ENCODE measurements around the gene ZMYND19. TPM values are rescaled to one million over a fixed set of nuclear protein-coding genes. Genes with fewer than 3 reads are reported as not detected.
"Not testable (repeated sequence)": the region's sequence is repeated elsewhere in the genome, so short reads cannot be mapped to it uniquely, and the experiment has no call there.

ZMYND19 gene
- total and polyA plus RNA-seq, 11 donors = 6.8 to 20.5 (median 10.2) TPM

DNA sequence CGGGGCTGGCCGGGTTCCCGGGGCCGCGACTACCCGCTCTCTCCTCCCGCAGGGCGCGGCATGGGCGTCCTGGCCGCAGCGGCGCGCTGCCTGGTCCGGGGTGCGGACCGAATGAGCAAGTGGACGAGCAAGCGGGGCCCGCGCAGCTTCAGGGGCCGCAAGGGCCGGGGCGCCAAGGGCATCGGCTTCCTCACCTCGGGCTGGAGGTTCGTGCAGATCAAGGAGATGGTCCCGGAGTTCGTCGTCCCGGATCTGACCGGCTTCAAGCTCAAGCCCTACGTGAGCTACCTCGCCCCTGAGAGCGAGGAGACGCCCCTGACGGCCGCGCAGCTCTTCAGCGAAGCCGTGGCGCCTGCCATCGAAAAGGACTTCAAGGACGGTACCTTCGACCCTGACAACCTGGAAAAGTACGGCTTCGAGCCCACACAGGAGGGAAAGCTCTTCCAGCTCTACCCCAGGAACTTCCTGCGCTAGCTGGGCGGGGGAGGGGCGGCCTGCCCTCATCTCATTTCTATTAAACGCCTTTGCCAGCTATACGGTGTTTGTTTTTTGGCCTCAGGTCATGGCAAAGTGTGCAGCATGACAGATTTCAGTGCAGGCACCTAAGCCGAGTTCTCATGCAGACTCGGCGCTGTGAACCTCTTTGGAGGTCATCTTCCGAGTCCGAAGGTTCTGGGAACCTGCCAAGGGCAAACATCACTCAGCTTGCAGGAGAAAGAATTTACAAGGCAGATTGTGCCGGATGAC lies 38.1 kb downstream of the ZMYND19 start:
- intact Hi-C loops (cut with DNase I) = loop anchor here in 2 of 10 donors (2.0 kb wide), 2 partner anchors 27 to 67 kb away; partner anchors contain the start of genes DPH7 (in 1 of the 2) and EHMT1 (in 1 of the 2)
- Histone ChIP-seq H3K4me1 (peaks cover 0 to 35% (median 14%) of the 10 kb centered on the region in 12 donors), H3K4me3 (peak overlapping the region; percentile 61 to 99 (median 81)), H3K36me3 (peaks cover 0 to 43% (median 32%) of the 10 kb centered on the region in 9 donors), H3K9me3 (no peaks in the 10 kb centered on the region), H3K27ac (peak overlapping the region; percentile 54 to 99 (median 92)), H3K27me3 (no peaks in the 10 kb centered on the region)
- TF ChIP-seq, protein P1, sequence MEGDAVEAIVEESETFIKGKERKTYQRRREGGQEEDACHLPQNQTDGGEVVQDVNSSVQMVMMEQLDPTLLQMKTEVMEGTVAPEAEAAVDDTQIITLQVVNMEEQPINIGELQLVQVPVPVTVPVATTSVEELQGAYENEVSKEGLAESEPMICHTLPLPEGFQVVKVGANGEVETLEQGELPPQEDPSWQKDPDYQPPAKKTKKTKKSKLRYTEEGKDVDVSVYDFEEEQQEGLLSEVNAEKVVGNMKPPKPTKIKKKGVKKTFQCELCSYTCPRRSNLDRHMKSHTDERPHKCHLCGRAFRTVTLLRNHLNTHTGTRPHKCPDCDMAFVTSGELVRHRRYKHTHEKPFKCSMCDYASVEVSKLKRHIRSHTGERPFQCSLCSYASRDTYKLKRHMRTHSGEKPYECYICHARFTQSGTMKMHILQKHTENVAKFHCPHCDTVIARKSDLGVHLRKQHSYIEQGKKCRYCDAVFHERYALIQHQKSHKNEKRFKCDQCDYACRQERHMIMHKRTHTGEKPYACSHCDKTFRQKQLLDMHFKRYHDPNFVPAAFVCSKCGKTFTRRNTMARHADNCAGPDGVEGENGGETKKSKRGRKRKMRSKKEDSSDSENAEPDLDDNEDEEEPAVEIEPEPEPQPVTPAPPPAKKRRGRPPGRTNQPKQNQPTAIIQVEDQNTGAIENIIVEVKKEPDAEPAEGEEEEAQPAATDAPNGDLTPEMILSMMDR (IDR thresholded peaks at IDR 0.05) = no peak
- TF ChIP-seq POLR2A (IDR thresholded peaks at IDR 0.05) = peak in 1 of 2 donors; percentile 1
- peak in 4 of 5 donors; percentile 41 to 67 (median 53) for DNase-seq
- 7 to 17% (median 7%) methylated on average over 28 to 58 of the region's 58 CpGs for WGBS, 4 donors
- ATAC-seq = peak in 2 of 4 donors; percentile 19 to 21

DNA sequence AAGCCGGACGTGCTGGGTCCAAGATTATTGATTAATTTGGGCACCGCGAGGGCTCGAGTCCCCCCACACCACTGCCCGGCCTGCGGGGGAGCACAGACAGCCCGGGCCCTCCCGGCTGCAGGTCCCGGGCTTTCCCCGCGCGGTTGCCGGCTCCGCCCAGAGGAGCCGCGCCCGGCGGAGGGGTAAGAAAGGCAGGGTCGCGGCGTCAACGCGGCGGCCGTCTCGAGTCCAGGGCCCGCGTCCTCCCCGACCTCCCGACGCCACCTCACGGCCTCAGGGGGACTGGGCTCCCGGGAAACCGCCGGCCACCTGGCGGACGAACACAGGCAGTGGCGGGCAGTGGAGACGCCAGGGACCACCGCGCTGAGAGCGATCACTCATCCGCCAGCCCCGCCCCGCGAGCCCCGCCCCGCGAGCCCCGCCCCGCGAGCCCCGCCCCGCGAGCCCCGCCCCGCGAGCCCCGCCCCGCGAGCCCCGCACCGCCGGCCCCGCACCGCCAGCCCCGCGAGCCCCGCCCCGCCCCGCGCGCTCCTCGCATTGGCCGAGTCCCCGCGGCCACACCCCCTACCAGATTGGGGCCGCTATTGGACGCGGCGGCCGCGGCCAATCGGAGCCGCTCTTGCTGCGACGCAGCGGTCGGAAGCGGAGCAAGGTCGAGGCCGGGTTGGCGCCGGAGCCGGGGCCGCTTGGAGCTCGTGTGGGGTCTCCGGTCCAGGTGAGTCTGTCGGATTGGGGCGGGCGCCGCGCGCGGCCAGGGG lies 38.9 kb downstream of the ZMYND19 start, which contains the start of gene MRPL41:
Gene MRPL41 (plus strand): TSS at position 616 of the 758 bp plus-strand sequence. CDS start 203 bp downstream, outside the sequence.
- Histone ChIP-seq H3K4me1 (peaks cover 0 to 35% (median 14%) of the 10 kb centered on the region in 12 donors), H3K9me3 (peaks cover 0 to under 1% (median 0%) of the 10 kb centered on the region in 12 donors), H3K36me3 (peaks cover 0 to 36% (median 26%) of the 10 kb centered on the region in 9 donors), H3K27me3 (no peaks in the 10 kb centered on the region), H3K27ac (peak within 1 kb of the TSS; percentile 84 to 99 (median 95)), H3K4me3 (peak within 1 kb of the TSS; percentile 61 to 99 (median 81))
- TF ChIP-seq, protein P1 (IDR thresholded peaks at IDR 0.05) = peak in 11 of 12 donors; percentile 24 to 62 (median 46)
- TF ChIP-seq POLR2A (IDR thresholded peaks at IDR 0.05) = peak; percentile 96
- intact Hi-C loops (cut with DNase I) = loop anchor here in 2 of 10 donors (2.0 kb wide), 2 partner anchors 27 to 67 kb away; partner anchors contain the start of genes DPH7 (in 1 of the 2) and EHMT1 (in 1 of the 2)
- ATAC-seq = peak; percentile 63 to 84 (median 77)
- peak; percentile 90 to 96 (median 94) for DNase-seq
- WGBS, 4 donors = 0 to 1% (median 0%) methylated on average over 14 to 106 of the region's 106 CpGs

DNA sequence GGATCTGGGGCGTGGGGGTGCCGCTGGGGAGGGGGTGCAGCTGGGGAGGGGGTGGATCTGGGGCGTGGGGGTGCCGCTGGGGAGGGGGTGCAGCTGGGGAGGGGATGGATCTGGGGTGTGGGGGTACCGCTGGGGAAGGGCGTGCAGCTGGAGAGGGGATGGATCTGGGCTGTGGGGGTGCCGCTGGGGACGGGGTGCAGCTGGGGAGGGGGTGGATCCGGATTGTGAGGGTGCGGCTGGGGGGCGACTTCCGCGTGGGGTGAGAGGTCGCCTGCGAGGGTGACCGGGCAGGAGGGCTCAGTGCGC lies 39.4 kb downstream of the ZMYND19 start:
- Histone ChIP-seq H3K4me1 (peaks cover 0 to 35% (median 14%) of the 10 kb centered on the region in 12 donors), H3K36me3 (peaks cover 0 to 30% (median 21%) of the 10 kb centered on the region in 9 donors), H3K27ac (peak overlapping the region; percentile 84 to 99 (median 95)), H3K4me3 (peak overlapping the region; percentile 61 to 93 (median 76))
- DNase-seq; intact Hi-C loops (cut with DNase I); H3K27me3 ChIP-seq; H3K9me3 ChIP-seq: not testable (repeated sequence)
- WGBS, 4 donors = 0 to 3% (median 2%) methylated on average over 9 to 17 of the region's 17 CpGs
- peak in 1 of 4 donors; percentile 0 for ATAC-seq

DNA sequence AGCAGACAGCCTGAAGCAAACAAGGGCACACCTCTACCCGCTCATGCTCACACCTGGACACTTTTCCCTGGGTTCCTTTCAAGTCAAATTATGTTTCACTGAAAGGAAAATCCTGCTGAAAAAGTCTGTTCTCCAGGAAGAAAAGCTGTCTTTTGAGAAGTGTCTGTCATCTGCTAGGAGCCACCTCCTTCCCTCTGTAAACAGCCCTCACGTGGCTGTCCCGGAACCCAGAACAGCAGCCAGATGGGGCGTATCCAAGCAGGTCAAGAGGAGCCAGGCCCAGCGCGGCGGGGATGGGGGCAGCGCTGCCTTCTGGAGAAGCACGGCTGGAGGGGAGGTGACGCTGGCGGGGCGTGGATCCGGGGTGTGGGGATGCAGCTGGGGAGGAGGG lies 40.1 kb downstream of the ZMYND19 start, which contains the start of gene PNPLA7:
Gene PNPLA7 (minus strand): TSS at position 172 of the 391 bp plus-strand sequence. CDS start 205 bp downstream, outside the sequence.
- Histone ChIP-seq H3K36me3 (peaks cover 0 to 23% (median 14%) of the 10 kb centered on the region in 9 donors), H3K27ac (peak within 1 kb of the TSS; percentile 84 to 99 (median 95)), H3K4me3 (peak within 1 kb of the TSS; percentile 61 to 93 (median 76)), H3K9me3 (peaks cover 0 to 6% (median 0%) of the 10 kb centered on the region in 12 donors), H3K4me1 (peaks cover 0 to 31% (median 14%) of the 10 kb centered on the region in 12 donors), H3K27me3 (no peaks in the 10 kb centered on the region)
- DNase-seq (peak; percentile 87 to 96 (median 91)), ATAC-seq (peak; percentile 78 to 90 (median 86))
- 1 to 5% (median 3%) methylated on average over 2 to 13 of the region's 13 CpGs for WGBS, 4 donors
- peak in 1 of 2 donors; percentile 22 for TF ChIP-seq POLR2A (IDR thresholded peaks at IDR 0.05)
- TF ChIP-seq, protein P1 (IDR thresholded peaks at IDR 0.05) = peak in 1 of 12 donors; percentile 7
- intact Hi-C loops (cut with DNase I) = no loop called here

All from heart left ventricle (tissue), 16 donors.